HG02884 (cell line): ENCODE data around the gene CEP72.
A peak's percentile ranks its signal among the peaks of the same experiment; 100 is the strongest.
"Not testable (repeated sequence)": the region's sequence is repeated elsewhere in the genome, so short reads cannot be mapped to it uniquely, and the experiment has no call there.

Experiments used
- ATAC-seq: cut with Tn5 transposase; IDR thresholded peaks from one replicate; pipeline ENCODE4 v1.9.1; 2021; ENCODE audit warnings: mild to moderate bottlenecking, moderate library complexity; ENCODE audit not compliant: unreplicated experiment

CEP72 gene, protein sequence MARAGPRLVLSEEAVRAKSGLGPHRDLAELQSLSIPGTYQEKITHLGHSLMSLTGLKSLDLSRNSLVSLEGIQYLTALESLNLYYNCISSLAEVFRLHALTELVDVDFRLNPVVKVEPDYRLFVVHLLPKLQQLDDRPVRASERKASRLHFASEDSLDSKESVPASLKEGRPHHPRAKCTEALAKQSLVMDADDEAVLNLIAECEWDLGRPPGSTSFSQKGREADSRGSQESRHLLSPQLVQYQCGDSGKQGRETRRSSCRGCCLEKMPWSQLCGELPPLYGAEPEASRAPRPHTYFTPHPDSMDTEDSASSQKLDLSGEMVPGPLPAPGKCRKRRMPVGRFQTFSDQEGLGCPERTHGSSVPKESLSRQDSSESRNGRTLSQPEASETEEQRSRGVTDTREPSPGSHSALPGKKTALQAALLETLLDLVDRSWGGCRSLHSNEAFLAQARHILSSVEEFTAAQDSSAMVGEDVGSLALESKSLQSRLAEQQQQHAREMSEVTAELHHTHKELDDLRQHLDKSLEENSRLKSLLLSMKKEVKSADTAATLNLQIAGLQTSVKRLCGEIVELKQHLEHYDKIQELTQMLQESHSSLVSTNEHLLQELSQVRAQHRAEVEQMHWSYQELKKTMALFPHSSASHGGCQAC

DNA sequence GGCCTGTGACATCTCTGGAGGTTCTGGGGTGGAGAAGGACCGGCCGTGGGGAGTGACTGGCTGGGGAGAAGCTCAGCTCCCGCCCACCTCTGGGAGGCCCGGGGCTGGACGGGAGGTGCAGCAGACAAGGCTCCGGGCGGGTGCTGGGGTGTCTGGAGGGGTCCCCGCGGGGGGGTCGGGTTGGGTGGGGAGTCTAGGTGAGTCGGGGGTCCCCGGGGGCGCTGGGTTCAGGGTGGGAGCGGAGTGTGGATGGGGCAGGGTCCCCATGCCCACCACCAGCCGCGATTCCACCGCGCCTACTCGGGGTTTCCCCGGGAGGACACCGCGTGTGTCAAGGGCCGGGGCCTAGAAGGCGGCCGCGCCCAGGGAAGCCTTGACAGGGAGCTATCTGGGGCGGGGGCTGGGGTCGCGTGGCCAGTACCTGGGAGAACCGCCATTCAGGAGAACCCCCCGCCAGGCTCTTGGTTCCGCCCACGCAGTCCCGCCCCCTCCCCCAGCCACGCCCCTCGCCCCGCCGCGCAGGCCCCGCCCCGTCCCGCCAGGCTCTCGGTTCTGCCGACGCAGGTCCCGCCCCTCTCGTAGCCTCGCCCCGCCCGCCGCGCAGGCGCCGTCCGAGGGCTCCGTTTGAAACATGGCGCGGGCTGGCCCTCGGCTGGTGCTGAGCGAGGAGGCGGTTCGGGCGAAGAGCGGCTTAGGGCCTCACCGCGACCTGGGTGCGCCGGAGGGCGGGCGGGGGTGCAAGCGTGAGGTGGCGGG, at the start of gene CEP72:
CEP72 (plus strand) TSS at position 610 of the 756 bp plus-strand sequence; CDS start at position 632, 22 bp downstream.
- peak; percentile 72 for ATAC-seq

DNA sequence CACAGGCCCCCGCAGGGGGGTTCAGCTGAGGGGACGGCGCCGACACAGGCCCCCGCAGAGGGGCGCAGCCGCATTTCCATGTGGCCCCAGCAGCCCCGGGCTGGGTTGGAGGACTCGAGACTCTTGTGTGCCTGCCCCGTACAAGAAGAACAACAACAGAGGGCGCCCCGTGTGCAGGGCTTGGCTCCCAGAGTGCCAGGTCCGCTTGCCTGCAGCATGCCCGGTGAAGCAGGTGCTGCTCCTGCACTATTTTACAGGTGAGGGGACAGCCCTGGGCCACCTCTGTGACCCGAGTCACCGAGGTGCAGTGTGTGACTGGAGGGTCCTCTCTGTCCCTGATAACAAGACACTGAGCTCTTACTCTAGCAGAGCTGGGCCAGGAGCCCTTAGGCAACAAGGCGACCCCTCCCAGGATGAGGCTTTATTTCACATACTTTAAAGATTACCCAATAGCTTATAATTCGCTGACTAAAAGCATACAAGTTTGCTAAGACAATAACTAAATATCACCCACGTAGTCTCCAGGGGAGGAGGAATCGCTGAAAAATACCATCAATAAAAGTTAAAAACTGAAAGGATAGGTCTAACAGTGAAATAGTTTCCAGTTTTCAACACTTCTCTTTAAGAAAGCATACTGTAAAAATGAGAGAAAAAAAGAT, 46.2 kb upstream of the CEP72 start:
- no peak for ATAC-seq

DNA sequence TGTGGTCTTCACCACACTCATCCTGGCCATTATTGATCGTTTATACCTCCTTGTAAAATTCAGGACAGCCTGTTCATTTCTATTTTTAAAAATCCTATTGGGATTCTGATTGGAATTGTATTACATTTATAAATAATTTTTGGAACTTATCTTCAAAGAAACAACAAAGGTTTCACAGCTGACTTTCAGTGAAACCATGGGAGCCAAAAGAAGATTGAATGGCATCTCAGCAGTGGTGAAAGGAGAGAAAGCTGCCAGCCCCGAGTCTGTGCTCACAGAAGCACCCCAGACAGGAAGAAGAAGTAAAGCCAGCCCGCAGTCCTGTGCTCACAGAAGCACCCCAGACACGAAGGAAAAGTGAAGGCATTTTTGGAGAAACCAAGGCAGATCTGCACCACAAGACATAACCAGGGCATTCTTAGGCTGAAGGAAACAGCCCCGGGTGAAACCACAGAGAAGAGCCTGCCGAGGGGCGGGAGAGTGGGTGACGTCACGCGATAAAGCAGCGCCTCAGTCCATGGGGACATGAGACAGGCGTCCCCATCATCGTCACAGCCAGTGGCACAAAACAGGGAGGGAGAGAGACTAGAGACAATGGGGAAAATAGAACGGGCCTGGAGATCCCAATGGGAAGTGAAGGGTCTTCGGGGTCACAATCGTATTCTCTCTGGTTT, 45.4 kb upstream of the CEP72 start:
- ATAC-seq: no peak

DNA sequence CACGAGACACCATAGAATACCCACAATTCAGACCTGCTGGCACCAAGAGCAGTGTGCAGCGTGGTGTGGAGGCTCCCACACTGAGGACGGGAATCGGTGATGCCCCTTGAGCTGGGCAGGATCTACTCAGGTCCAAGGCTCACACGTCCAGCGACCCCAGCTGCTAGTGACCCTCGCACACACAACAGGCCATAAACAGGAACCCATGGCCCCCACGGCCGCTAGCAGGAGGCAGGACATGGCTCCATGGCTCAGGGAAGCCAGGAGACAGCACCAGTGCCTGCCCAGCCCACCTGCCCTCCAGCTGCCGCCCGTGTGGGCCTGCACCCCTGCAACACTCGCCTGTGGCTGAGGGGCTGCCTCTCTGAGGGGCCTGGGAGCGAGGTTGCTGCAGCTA, 44.5 kb upstream of the CEP72 start:
- no peak for ATAC-seq

DNA sequence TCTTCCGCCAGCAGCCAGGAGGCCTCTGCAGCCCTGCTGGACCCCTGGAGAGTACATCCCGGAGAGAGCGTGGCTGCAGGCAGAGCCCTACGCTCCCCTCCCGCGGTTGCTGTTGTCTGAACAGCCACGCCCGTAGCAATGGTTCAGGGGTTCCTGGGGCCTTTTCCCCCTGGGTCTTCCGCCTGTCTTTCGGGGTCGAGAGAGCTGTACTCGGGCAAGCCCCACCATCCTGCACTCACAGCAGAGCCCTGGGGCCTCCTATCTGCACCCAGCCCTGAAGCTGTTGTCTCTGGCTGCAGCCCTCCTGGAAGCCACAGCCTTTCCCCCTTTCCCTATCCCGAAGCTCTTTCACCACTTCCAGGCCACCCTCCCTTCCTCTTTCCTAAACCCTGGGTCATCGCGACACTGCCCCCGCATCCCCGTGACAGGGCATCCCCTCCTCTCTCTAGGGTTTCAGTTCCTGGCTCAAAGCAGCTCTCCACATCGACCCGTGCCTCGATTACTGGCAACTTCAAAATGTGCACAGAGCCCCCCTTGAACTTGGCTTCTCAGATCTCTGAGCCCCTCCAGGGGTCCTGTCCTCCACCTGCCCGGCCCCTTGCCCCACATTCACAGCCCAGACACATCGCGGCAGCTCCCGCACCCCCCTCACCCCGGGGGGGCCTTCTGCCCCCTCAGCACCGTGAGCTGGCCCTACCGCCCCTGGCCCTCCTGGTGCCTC, 43.9 kb upstream of the CEP72 start:
- ATAC-seq: no peak

DNA sequence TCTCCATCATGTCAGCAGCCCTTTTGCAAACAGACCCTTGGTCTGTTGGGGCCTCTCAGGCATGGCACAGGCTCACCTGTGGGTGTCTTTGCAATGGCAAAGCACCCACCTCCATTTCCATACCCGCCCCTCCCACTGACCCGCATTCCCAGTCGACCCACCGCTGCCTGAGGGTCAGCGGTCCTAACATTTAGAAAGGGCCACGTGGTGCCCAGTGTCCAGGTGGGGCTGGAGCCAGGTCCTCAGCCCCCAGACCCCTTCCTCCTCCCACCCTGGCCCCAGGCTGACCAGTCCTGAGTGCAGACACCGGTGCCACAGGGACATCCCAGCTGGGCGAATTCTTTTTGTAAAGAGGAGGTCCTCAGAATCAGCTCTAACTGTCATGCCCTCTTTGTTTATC, 43.3 kb upstream of the CEP72 start:
- ATAC-seq: no peak

DNA sequence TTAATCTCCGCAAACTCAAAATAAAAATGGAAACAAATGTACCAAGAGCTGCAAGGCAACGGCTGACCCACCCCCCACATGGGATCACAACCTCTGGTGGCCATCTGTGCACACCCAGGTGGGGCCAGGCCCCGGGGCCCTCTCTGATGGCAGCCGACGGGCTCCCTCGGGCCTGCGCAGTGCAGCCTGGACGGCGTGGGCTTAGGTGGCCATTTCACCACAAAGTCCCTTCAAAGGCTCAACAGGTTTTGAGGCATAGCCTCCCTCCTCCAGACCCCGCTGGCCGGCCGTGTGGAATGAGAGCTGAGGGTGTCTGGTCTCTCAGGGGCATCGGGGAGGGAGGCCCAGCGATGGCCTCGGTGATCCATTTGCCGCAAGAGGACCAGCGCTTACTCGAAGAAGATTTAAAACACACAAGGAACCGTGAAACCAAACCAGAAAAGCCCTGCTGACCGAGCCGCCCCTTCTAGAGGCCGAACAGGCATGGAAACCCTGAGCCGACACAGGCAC, 42.7 kb upstream of the CEP72 start:
- no peak for ATAC-seq

DNA sequence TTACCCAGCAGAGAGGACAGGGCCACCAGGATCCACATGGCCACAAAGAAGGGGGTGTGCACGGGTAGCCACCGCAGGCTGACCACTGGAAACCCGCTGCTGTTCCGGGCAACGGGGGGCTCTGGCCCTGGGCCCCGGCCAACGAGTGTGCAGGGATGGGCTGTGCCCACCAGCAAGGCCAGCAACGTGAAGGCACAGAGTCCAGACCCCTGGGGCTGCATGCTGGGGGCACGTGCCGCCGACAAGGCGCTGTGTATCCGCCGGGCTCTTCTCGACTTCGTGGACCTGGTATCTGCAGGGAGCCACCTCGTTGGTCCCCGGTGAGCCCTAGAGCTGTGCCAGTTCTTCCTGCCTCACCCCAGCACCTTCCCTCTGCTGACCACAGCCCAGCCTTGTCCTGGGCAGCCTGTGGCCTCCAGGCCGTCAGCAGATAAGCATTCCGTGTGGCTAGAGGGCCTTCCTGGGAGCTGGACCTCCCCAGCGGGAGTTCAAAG, 42.2 kb upstream of the CEP72 start:
- ATAC-seq: no peak

DNA sequence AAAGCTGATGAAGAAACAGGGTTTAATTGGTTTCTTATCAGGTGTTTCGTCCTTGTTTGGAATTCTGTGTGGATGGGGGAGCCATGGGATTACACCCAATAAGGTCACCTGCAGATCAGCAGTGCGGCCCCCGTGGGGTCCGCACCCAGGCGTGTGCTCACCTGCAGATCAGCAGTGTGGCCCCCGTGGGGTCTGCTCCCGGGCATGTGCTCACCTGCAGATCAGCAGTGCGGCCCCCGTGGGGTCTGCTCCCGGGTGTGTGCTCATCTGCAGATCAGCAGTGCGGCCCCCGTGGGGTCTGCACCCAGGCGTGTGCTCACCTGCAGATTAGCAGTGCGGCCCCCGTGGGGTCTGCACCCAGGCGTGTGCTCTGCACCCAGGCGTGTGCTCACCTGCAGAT, 41.7 kb upstream of the CEP72 start:
- ATAC-seq: no peak

DNA sequence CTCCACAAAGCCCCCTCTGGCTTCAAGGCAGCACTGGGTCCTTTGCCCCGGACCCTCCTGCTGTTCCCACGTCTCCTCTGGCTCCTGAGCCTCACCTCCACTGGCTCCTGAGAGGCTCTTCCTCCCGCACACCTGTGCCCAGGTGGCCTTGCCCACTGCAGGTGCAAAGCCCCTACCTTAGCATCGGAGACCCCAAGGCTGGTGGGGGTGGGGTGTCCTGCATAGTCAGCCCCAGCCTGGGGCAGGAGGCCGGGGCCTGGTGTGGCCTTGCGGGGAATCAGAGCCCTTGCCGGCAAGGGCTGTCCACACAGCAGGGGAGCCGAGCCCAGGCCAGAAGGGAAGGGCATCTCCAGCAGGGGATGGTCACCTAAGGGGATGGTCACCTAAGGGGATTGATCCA, 41.3 kb upstream of the CEP72 start:
- no peak for ATAC-seq

DNA sequence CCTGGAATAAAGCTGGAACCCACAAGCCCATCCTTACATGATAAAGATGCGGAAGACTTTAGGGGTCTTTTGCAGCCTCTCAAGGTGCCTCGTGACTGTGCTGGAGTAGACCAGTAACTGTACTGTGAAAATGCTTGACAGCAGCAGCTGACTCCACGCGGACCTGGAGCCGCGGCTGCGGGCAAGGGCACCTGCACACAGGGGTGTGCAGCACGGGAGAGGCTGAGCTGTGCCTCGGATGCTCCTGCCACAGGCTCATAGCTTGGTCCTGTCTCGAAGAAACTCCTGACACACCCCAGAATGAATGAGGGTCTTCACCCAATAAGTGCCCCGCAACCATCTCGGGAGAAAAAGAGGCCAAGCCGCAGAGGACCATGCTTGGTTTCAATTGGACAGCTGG, 40.3 kb upstream of the CEP72 start:
- no peak for ATAC-seq

DNA sequence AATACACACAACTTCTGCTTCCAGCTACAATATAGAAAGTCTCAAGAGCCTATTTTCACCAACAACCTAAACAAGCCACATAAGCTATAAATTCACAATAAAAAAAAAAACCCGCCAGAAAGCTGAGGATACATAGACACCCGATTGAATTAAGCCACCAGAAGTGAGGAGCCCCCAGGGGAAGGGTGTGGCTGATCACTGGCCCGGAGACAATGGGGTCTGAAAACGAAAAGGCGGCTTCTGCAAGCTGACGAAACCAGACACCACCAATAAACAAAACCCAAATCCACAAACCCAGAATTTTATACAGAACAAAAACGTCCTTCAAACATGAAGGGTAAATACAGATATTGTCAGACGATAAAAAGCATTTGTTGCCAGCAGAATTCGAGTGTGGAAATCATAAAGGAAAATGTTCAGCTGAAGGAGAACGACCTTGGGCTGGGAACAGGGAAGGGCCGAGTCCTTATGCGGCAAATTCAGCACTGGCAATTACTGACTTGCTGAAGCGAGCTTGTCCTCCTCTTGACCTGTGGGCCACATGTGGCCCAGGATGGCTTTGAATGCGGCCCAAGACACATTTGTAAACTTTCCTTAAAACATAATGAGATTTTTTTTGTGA, 39.6 kb upstream of the CEP72 start:
- ATAC-seq: no peak

DNA sequence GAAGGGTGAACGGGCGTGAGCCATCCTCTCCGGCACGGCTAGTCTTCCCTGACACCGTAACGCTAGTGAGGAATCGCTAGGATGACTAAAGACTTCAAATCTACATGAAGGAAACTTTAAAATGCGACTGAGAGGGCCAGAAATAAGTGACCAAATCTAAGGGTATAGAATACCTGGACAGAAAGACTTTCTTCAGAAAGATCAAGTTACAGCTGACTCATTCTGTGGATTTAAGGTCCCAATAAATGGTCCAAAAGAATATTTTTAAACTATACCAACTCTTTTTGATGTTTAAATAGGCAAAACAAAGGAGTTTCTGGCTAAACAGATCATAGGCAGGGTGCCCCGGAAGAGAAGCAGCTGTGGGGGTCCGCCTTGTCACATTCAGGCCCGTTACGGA, 38.9 kb upstream of the CEP72 start:
- no peak for ATAC-seq

DNA sequence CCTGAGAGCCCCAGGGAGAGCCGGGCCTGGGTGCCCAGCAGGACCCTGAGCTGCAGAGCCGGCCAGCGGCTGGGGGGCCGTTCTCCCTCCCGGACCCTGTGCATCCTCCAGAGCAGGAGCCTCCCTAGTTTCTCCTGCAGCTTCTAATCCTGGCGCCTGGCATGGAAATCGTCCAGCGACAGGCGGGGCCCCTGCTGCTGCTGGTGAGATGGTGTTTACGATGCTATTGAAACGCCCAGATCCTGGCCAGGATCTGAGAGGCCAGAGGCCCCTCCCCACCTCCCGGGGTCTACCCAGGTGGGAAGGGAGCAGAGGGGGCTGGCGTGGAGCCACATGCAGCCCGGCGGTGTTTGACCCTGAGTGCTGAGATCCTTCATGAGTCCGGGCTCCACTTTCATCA, 38.2 kb upstream of the CEP72 start:
- ATAC-seq: no peak

DNA sequence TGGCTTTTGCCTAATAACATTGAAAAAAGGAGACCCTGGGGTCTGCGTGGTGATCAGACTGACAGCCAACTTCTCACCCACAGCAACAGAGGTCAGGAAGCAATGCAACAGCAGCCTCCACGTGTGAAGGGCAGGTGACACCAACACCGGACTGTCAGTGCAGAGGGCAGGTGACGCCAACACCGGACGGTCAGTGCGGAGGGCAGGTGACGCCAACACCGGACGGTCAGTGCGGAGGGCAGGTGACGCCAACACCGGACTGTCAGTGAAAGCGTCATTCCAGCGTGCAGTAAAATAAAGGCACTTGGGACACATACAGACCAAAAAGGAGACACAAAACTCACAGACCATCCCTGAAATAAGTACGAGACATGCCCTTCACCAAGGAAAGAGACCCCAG, 37.2 kb upstream of the CEP72 start:
- no peak for ATAC-seq

DNA sequence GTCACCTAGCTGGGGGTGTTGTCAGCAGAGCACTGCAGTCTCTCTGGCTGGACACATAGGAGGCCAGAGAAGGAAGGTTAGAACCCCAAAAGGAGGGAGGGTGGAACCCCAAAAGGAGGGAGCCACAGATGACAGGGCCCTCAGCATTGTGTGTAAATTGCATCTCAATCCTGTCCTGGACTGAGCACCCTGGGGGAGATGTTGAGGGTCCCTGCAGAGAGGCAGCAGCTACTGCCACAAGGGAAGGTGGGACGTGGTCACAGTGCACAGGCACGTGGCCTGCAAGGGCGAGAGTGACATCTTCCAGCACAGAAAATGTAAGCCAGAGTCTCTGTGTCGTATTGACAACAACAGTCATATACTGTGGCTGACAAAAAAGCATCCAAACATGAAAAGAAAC, 36.5 kb upstream of the CEP72 start:
- ATAC-seq: no peak

DNA sequence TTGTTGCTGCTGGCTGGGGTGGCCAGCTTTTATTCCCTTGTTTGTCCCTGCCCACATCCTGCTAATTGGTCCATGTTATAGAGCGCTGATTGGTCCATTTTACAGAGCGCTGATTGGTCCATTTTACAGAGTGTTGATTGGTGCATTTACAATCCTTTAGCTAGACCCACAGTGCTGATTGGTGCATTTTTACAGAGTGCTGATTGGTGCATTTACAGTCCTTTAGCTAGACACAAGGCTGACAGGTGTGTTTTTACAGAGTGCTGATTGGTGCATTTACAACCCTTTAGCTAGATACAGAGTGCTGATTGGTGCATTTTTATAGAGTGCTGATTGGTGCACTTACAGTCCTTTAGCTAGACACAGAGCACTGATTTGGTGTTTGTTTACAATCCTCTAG, 34.9 kb upstream of the CEP72 start:
- ATAC-seq: not testable (repeated sequence)

DNA sequence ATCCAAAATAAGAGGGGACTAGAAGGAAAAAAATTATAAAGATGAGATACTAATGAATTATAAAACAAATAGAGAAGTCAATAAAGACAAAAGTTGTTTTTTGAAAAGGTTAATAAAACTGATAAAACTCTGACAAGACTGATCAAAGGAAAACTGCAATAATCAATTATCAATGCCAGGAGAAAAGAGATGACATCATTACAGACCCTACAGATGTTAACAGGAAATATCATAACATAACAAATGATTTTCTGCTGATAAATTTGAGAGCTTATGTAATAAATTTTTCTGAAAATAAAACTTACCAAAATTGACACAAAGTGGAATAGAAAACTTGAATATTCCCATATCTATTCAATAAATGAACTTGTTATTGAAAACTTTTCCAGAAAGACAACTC, 34.3 kb upstream of the CEP72 start:
- ATAC-seq: no peak

DNA sequence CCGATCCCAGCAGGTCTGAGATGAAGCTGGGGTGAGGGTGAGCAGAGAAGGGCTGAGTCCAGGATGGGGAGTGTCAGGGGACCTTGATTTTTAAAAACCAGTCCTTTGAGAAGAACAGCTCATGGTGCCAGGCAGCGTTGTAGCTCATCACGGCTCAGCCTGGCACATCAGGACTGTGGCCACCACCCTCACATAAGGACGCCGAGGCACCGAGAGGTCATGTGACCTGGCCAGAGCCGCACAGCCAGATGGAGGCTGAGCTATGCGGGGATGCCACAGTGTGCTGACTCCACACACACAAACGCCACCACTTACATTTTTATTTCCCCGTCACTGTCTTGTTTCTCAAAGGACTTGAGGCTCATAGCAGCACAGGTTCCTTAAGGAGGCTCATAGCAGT, 32.9 kb upstream of the CEP72 start:
- ATAC-seq: no peak
